Karpas-422 (cell line): Measurements from ENCODE around the gene SRRM3. TPM values are rescaled to one million over a fixed set of nuclear protein-coding genes. Genes with fewer than 3 reads are reported as not detected.

Experiments used
- DNase-seq: peaks from one replicate; pipeline ENCODE4 v3.0.0-alpha.2; 2015
- H2AFZ ChIP-seq: fragments of 200-600 bp; sonication (generic); 2 replicates; pipeline ENCODE4 v1.6.1; 2014; ENCODE audit warnings: antibody characterized with exemption, low read length, mixed read lengths
- H3K27ac ChIP-seq: fragments of 200-600 bp; sonication (generic); 2 replicates; pipeline ENCODE4 v1.5.1; 2014; ENCODE audit warnings: mild to moderate bottlenecking, low read length, moderate library complexity
- H3K27me3 ChIP-seq: fragments of 200-600 bp; sonication (generic); 2 replicates; pipeline ENCODE4 v1.6.1; 2014; ENCODE audit warnings: low read length, mixed read lengths
- H3K36me3 ChIP-seq: fragments of 200-600 bp; sonication (generic); 2 replicates; pipeline ENCODE4 v1.6.1; 2014; ENCODE audit warnings: low read length, mixed read lengths; ENCODE audit not compliant: insufficient read depth
- H3K4me1 ChIP-seq: fragments of 200-600 bp; sonication (generic); 2 replicates; pipeline ENCODE4 v1.6.1; 2014; ENCODE audit warnings: mild to moderate bottlenecking, low read length, mixed read lengths
- H3K4me2 ChIP-seq: fragments of 200-600 bp; sonication (generic); 2 replicates; pipeline ENCODE4 v1.6.1; 2014; ENCODE audit warnings: low read length, low read depth, mild to moderate bottlenecking; ENCODE audit not compliant: poor library complexity, severe bottlenecking
- H3K4me3 ChIP-seq: fragments of 200-600 bp; sonication (generic); 2 replicates; pipeline ENCODE4 v1.5.1; 2014; ENCODE audit warnings: mild to moderate bottlenecking, antibody characterized with exemption, low read length, mixed read lengths
- H3K79me2 ChIP-seq: fragments of 200-600 bp; sonication (generic); 2 replicates; pipeline ENCODE4 v1.6.1; 2014; ENCODE audit warnings: mild to moderate bottlenecking, low read length, mixed read lengths
- H3K9ac ChIP-seq: fragments of 200-600 bp; sonication (generic); 2 replicates; pipeline ENCODE4 v1.6.0; 2014; ENCODE audit warnings: low read length
- H3K9me2 ChIP-seq: fragments of 200-600 bp; sonication (generic), shearing (Covaris generic); replicated peaks from 2 replicates; pipeline ENCODE4 v1.6.0; 2014; ENCODE audit warnings: mild to moderate bottlenecking, low read length, moderate library complexity; ENCODE audit not compliant: insufficient read depth
- H3K9me3 ChIP-seq: fragments of 300-700, 200-600 bp; sonication (generic); 2 replicates; pipeline ENCODE4 v1.6.1; 2014; ENCODE audit warnings: low read length, mixed read lengths
- H4K20me1 ChIP-seq: fragments of 200-600 bp; sonication (generic); 2 replicates; pipeline ENCODE4 v1.6.1; 2014; ENCODE audit warnings: mild to moderate bottlenecking, antibody characterized with exemption, low read length, low read depth; ENCODE audit not compliant: insufficient read depth
- total RNA-seq: library from RNA; depleted of rRNA; stranded (reverse); fragments of >200 nt; shearing (Covaris generic); gene quantifications from 2 replicates; pipeline ENCODE4 v1.2.3, GENCODE V29; 2014; ENCODE audit warnings: low replicate concordance

Gene SRRM3
- total RNA-seq, 1 experiment from 2014 or later, result not detected

GRCh38 chr7:76278540-76278939 lies 76.8 kb downstream of the SRRM3 start:
- Histone ChIP-seq H3K79me2 (no peaks in the 10 kb centered on the region), H3K27me3 (no peaks in the 10 kb centered on the region), H3K4me3 (no peak overlapping the region), H3K27ac (no peak overlapping the region), H2AFZ (no peak overlapping the region), H3K9me3 (no peaks in the 10 kb centered on the region), H3K9ac (no peak overlapping the region), H3K9me2 (no peaks in the 10 kb centered on the region), H3K4me1 (no peaks in the 10 kb centered on the region), H4K20me1 (no peaks in the 10 kb centered on the region), H3K36me3 (no peaks in the 10 kb centered on the region), H3K4me2 (no peak overlapping the region)
- peak; percentile 71 for DNase-seq

- no peaks in the 10 kb centered on the region for H3K27me3 ChIP-seq
- no peaks in the 10 kb centered on the region for H3K79me2 ChIP-seq
- no peak overlapping the region for H3K27ac ChIP-seq
- no peak for DNase-seq
- H3K36me3 ChIP-seq, result no peaks in the 10 kb centered on the region
- no peak overlapping the region for H2AFZ ChIP-seq
- H3K9me2 ChIP-seq, result no peaks in the 10 kb centered on the region
- H4K20me1 ChIP-seq, result no peaks in the 10 kb centered on the region
- H3K4me2 ChIP-seq, result no peak overlapping the region
- H3K9ac ChIP-seq, result no peak overlapping the region
- H3K9me3 ChIP-seq, result no peaks in the 10 kb centered on the region
- no peaks in the 10 kb centered on the region for H3K4me1 ChIP-seq
- no peak overlapping the region for H3K4me3 ChIP-seq
These were observed 78.7 kb downstream of the SRRM3 start for GRCh38 chr7:76280408-76280807.

- H3K36me3 ChIP-seq, result no peaks in the 10 kb centered on the region
- H3K9me3 ChIP-seq, result no peaks in the 10 kb centered on the region
- no peak overlapping the region for H3K27ac ChIP-seq
- no peak overlapping the region for H2AFZ ChIP-seq
- H3K4me2 ChIP-seq, result no peak overlapping the region
- no peak for DNase-seq
- no peak overlapping the region for H3K4me3 ChIP-seq
- H3K9ac ChIP-seq, result no peak overlapping the region
- H3K79me2 ChIP-seq, result no peaks in the 10 kb centered on the region
- H3K4me1 ChIP-seq, result no peaks in the 10 kb centered on the region
- no peaks in the 10 kb centered on the region for H3K27me3 ChIP-seq
- H3K9me2 ChIP-seq, result no peaks in the 10 kb centered on the region
- H4K20me1 ChIP-seq, result no peaks in the 10 kb centered on the region
These were observed 79.5 kb downstream of the SRRM3 start for GRCh38 chr7:76281006-76281705.

GRCh38 chr7:76281706-76282343 lies 80.1 kb downstream of the SRRM3 start:
- Histone ChIP-seq H3K27me3 (no peaks in the 10 kb centered on the region), H3K4me1 (no peaks in the 10 kb centered on the region), H3K9me3 (no peaks in the 10 kb centered on the region), H3K4me2 (no peak overlapping the region), H3K36me3 (no peaks in the 10 kb centered on the region), H3K9me2 (no peaks in the 10 kb centered on the region), H3K9ac (no peak overlapping the region), H4K20me1 (no peaks in the 10 kb centered on the region), H3K27ac (no peak overlapping the region), H2AFZ (no peak overlapping the region), H3K79me2 (no peaks in the 10 kb centered on the region), H3K4me3 (no peak overlapping the region)
- DNase-seq, result no peak

GRCh38 chr7:76282344-76283253 lies 80.9 kb downstream of the SRRM3 start:
- Histone ChIP-seq H2AFZ (no peak overlapping the region), H3K9ac (no peak overlapping the region), H3K36me3 (no peaks in the 10 kb centered on the region), H4K20me1 (no peaks in the 10 kb centered on the region), H3K9me2 (no peaks in the 10 kb centered on the region), H3K27ac (no peak overlapping the region), H3K4me2 (no peak overlapping the region), H3K79me2 (no peaks in the 10 kb centered on the region), H3K4me3 (no peak overlapping the region), H3K9me3 (no peaks in the 10 kb centered on the region), H3K27me3 (no peaks in the 10 kb centered on the region), H3K4me1 (no peaks in the 10 kb centered on the region)
- no peak for DNase-seq

- DNase-seq, result no peak
- no peaks in the 10 kb centered on the region for H3K9me3 ChIP-seq
- no peak overlapping the region for H3K9ac ChIP-seq
- no peaks in the 10 kb centered on the region for H3K4me1 ChIP-seq
- no peak overlapping the region for H3K4me3 ChIP-seq
- no peaks in the 10 kb centered on the region for H3K79me2 ChIP-seq
- H2AFZ ChIP-seq, result no peak overlapping the region
- H3K36me3 ChIP-seq, result no peaks in the 10 kb centered on the region
- H3K27me3 ChIP-seq, result no peaks in the 10 kb centered on the region
- no peak overlapping the region for H3K4me2 ChIP-seq
- H4K20me1 ChIP-seq, result no peaks in the 10 kb centered on the region
- H3K9me2 ChIP-seq, result no peaks in the 10 kb centered on the region
- no peak overlapping the region for H3K27ac ChIP-seq
These were observed 81.8 kb downstream of the SRRM3 start for GRCh38 chr7:76283254-76284159.

- no peaks in the 10 kb centered on the region for H3K79me2 ChIP-seq
- H3K4me2 ChIP-seq, result no peak overlapping the region
- no peaks in the 10 kb centered on the region for H3K9me2 ChIP-seq
- no peaks in the 10 kb centered on the region for H4K20me1 ChIP-seq
- no peak overlapping the region for H3K9ac ChIP-seq
- H3K27ac ChIP-seq, result no peak overlapping the region
- no peaks in the 10 kb centered on the region for H3K9me3 ChIP-seq
- no peaks in the 10 kb centered on the region for H3K4me1 ChIP-seq
- no peaks in the 10 kb centered on the region for H3K27me3 ChIP-seq
- no peak overlapping the region for H2AFZ ChIP-seq
- no peak for DNase-seq
- H3K36me3 ChIP-seq, result no peaks in the 10 kb centered on the region
- H3K4me3 ChIP-seq, result no peak overlapping the region
These were observed 84.1 kb downstream of the SRRM3 start for GRCh38 chr7:76285604-76286374.
